Measurements from ENCODE around the gene RFLNA. TPM values are rescaled to one million over a fixed set of nuclear protein-coding genes. Genes with fewer than 3 reads are reported as not detected.

The RFLNA gene
- total RNA-seq, 1 experiment from 2014 or later: 10.6 TPM

- H3K14ac ChIP-seq (ENCODE audit: insufficient read depth, low read length): no peak overlapping the region; the same call in 1 of the 2 replicates
- H3K27ac ChIP-seq (ENCODE audit: insufficient read length, low read depth, low read length): no peak overlapping the region
- H2BK15ac ChIP-seq (ENCODE audit: low read depth, low read length): no peak overlapping the region
- H3K9me3 Mint-ChIP-seq: no peaks in the 10 kb centered on the region
- no peak overlapping the region for H2BK20ac ChIP-seq (ENCODE audit: low read depth, low read length, poor library complexity, severe bottlenecking)
- no peak for DNase-seq
- no peak overlapping the region for H2BK5ac ChIP-seq (ENCODE audit: insufficient read length, low read length)
- H3K36me3 Mint-ChIP-seq (ENCODE audit: insufficient read depth in 1 of 3, low read depth in 3 of 3): peaks cover 3 to 15% (median 7%) of the 10 kb centered on the region in 3 experiments
- no peaks in the 10 kb centered on the region for H3K27me3 ChIP-seq (ENCODE audit: insufficient read depth, low read length)
- H4K91ac ChIP-seq (ENCODE audit: insufficient read length, low read depth, low read length): no peak overlapping the region
- H2BK120ac ChIP-seq (ENCODE audit: low read depth, low read length, poor library complexity, severe bottlenecking): no peak overlapping the region
- peaks cover 3% of the 10 kb centered on the region; the same call in 1 of the 2 replicates for H3K4me1 ChIP-seq (ENCODE audit: insufficient read depth, low read length)
- no peak overlapping the region for H3K18ac ChIP-seq (ENCODE audit: insufficient read length, low read depth, low read length)
- no peak overlapping the region for H4K8ac ChIP-seq (replicated peaks; ENCODE audit: insufficient read length, low read depth, low read length)
- no peak for TF ChIP-seq CTCF (conservative IDR thresholded peaks at IDR 0.05)
- H3K23me2 ChIP-seq (ENCODE audit: insufficient read length, low read depth, low read length, poor library complexity, severe bottlenecking): no peaks in the 10 kb centered on the region
- H3K79me1 ChIP-seq (ENCODE audit: insufficient read depth, low read depth, low read length, poor library complexity, severe bottlenecking): no peaks in the 10 kb centered on the region
- no peak overlapping the region for H4K5ac ChIP-seq (ENCODE audit: insufficient read length, low read depth, low read length)
- no peaks in the 10 kb centered on the region for H3K9me3 ChIP-seq (ENCODE audit: control insufficient read depth, low read depth, low read length)
- H3K23ac ChIP-seq (ENCODE audit: insufficient read length, low read depth, low read length): no peak overlapping the region
- H3K4me2 ChIP-seq (ENCODE audit: insufficient read depth, insufficient read length, low read length): no peak overlapping the region
- H3K27ac Mint-ChIP-seq: no peak overlapping the region
- H2BK12ac ChIP-seq (ENCODE audit: insufficient read length, low read depth, low read length): no peak overlapping the region
- no peak overlapping the region for H3K4me3 Mint-ChIP-seq
- H3K27me3 Mint-ChIP-seq (ENCODE audit: low read depth): peaks cover 16% of the 10 kb centered on the region
- H3K79me2 ChIP-seq (ENCODE audit: insufficient read depth, low read length): no peaks in the 10 kb centered on the region
- no peak overlapping the region for H3K56ac ChIP-seq (ENCODE audit: insufficient read length, low read depth, low read length)
- no peak overlapping the region for H2AFZ ChIP-seq (ENCODE audit: low read length)
- no peak overlapping the region for H2AK5ac ChIP-seq (ENCODE audit: insufficient read length, low read length)
- no CpG with 5 or more reads among the region's 12 CpGs for WGBS (ENCODE audit: extremely low coverage, insufficient read length, low lambda C conversion rate)
- H3K4ac ChIP-seq (ENCODE audit: low read depth, low read length): no peak overlapping the region
- no peak overlapping the region for H3K9ac ChIP-seq (ENCODE audit: extremely low read depth, insufficient read length, low read length)
- peaks cover 40 to 43% of the 10 kb centered on the region in 2 experiments for H3K4me1 Mint-ChIP-seq
- H3T11ph ChIP-seq (ENCODE audit: low read length): no peak overlapping the region
- H4K20me1 ChIP-seq (ENCODE audit: control insufficient read depth, insufficient read depth, insufficient read length): no peaks in the 10 kb centered on the region
These were observed 21.5 kb downstream of the RFLNA start for GRCh38 chr12:124316257-124316900.
